ENCODE data around the gene RMRP.

Gene RMRP

DNA sequence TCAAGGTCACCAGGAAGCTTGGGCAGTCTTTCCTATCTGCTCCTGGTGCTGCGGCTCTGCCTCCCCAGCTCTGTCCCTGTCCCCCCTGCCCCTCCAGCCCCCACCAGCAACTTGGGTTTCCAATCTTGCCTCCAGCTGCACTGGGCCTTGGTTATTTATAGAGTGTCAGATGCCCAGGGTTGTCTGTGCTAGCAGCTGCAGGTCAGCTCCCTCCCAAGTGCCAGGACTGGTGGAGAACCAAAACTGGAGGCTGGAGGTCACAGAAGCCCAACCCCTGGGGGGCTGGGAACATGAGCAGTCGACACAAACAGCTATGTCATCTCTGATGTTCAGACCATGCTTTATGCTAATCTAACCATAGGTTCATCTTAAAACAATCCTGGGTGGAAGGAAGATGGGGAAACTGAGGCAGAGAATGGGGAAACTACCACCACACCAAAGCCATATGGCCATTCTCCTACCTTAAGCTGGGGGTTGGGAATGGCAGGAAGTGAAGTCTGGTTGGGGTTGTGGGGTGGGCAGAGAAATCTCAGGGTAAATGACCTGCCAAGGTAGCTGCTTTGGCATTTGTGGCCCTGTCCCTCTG, 30.2 kb upstream of the RMRP start:
- in situ Hi-C loops (cut with HindIII; ENCODE audit: low sequenced_read_pairs): no loop called here

DNA sequence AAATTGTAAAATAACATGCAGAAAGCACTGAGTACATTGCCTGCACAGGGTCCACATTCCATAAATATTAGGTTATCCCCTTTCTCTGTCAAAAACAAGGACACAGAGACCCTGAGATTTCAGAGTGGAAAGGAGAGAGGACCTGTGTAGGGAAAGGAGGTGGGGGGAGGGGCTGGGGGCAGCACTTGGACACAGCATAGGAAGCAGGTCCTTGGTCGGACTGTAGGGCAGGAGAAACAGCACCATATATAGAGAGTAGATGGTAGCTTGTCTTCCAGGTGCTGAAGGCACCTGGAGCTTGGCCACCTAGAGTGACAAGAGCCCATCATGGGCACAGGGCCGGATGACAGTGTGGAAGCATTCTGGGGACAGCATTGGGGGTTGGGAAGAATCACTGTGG, 29.5 kb upstream of the RMRP start:
- in situ Hi-C loops (cut with HindIII; ENCODE audit: low sequenced_read_pairs): no loop called here

DNA sequence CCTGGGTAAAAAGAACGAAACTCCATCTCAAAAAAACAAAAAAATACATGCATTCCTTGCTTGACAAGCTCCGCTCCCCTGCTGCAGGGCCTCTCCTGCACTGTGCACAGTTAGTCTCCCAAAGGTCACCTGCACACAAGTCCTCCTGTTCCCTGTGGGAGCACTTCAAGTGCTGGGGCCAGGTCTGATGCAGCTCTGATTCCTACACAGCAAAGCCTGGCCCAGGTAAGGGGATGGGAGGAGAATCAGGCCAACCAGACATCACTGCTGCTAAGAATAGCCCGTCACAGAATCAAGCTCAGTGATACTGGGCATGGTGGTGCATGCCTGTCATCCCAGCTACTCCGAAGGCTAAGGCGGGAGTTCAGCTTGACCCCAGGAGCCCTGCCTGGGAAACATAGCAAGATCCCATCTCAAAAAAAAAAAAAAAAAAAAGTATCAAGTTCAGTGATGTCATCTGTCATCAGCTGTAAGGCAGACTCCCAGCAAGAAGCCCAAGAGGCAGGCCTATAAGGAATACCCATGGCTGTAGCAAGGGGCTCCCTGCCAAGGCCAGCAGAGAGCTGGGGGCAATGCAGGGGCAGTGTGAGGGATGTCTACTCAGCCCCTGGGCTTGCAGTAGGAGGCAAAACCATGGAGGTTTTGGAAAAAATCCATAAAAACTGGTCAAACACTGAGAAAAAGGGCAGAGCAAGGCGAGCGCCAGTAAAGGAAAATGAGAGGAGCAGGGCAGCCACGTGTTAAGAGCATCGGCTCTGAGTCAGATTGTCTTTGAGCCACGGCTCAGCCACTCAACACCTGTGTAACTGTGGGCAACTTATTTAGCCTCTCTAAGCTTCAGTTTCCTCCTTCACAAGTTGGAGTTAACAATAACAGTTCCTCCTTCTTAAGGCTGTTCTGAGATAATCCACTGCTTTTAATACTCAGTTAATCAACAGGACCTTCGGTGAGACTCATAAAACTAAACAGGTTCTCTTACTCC, 28.7 kb upstream of the RMRP start:
- in situ Hi-C loops (cut with HindIII; ENCODE audit: low sequenced_read_pairs): no loop called here

DNA sequence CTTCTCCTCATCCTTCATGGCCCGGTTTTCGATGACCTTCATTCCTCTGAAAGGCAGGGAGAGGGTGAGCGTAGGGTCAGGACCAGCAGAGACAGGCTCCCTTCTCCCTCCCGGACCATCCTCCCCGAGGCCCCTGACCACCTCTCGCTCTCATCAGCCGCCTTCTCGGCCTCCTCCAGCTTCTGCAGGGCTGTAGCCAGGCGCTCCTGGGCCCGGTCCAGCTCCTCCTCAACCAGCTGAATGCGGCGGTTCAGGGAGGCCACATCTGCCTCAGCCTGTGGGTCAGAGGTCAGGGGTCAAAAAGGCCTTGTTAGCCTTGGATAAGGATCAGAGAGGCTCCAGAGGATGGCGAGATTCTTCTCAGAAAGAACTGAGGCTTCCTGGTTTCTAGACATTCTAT, 27.7 kb upstream of the RMRP start:
- in situ Hi-C loops (cut with HindIII; ENCODE audit: low sequenced_read_pairs): no loop called here

DNA sequence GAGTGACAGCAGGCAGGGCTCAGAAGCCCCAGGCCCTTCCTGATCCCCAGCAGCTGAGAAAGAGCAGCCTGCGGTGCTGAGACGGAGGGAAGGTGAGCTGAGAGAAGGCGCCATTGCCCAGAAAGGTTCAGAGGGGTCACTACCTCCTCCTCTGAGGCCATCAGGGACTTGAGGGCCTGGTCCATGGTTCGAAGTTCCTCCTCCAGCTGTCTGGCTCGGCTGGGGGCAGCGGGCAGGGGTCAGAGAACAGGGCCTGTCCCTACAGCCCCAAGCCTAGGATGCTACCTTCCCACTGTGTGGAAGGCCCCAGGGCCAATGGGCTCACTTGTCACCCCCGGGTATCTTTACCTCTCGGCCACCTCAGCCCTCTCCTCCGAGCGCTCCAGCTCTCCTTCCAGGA, 27.1 kb upstream of the RMRP start:
- in situ Hi-C loops (cut with HindIII; ENCODE audit: low sequenced_read_pairs): no loop called here

DNA sequence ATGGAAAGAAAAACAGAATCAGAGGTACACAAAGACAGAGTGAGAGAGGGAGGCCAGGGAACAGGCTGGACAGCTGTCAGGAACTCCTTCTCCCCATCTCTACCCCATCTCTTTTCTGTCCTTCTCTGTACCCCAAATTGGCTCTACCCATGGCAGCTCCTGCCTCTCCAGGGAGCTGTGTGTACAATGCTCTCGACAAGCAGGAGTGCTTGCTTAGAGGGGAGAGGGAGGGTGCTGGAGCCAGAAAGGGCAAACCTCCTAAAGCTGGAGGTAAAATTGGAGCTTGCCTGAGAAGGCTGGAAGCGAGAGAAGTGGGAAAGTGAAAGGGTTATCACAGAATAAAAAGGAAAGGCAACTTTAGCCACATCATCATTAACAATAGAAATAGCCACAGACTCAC, 25.5 kb upstream of the RMRP start:
- in situ Hi-C loops (cut with HindIII; ENCODE audit: low sequenced_read_pairs): no loop called here

DNA sequence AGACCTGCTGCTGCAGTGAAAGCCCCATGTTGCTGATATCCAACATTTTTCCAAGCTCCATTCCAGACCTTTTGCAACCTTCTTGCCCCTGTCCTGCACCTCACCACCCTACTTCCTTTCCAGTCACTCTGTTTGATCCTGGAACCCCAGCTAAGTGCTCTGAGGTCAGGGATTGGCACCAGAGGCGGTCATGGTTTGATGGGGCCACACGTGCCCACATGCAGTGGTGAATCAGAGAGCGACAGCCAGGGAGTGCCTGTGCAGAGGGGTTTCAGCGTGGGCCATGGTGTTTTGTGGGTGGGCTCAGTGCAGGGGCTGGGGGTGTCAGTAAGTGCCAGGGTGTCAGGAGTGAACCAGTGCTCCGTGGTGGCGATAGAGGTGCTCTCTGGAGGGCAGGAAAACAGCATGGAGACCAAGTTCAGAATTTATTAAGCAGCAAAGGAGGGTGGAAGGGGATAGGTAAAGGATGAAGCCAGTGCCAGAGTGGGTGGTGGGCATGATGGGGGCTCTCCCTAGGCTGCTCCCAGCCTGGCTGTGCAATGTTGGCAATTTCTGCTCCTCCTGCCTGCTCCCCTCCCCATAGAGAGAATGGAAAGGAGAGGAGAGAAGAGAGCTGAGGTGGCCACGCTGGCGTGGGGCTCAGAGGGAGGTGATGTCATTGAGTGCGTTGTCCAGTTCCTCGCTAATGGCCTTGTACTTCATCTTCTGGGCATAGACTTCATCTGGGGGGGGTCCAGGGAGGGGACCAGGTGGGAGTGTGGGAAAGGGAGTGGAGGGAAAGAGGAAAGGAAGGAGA, 24.9 kb upstream of the RMRP start:
- in situ Hi-C loops (cut with HindIII; ENCODE audit: low sequenced_read_pairs): no loop called here

DNA sequence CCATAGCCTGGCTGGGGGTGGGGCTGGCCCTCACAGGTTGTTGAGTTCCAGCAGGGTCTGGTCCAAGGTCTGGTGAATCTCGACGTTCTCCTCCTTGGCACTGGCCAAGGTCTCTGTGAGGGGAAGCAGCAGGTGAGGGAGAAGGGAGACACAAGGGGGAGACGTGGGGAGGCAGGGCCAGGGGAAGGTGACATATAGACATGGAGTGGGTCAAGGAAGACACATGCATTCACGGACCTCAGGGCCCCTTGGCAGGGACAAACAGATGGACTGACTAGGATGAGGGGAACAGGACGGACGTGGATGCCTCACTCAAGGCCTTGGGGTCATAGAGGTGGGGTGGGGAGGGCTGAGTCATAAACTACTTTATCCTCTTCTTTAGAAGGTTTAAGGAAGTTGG, 24.2 kb upstream of the RMRP start:
- in situ Hi-C loops (cut with HindIII; ENCODE audit: low sequenced_read_pairs): no loop called here

DNA sequence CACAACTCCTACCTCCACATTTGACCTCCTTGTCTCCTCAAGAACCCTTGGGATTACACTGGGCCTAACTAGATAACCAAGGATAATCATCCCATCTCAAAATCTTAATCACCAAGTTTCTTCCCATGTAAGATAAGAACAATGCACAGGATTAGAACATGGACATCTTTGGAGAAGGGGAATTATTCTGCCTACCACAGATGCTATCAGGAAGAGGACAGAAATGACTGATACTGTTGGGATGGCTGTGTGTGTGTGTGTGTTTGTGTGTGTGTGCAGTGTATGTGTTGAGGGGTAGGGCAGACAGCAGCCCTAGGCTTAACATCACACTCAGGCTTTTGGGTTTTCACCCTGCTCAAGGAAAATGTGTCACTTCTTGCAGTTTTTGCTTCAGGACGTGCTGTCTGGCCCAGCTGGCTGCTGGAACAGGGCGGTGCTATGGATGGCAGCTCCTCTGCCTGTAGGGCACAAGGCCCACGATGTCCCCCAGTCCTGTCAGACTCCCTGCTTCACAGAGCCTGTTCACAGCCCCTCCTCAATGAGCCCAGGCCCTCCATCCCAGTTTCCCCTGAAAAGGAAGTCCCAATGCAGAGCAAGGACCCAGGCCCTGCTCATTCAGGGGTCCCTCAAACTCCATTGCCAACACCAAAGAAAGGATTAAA, 23.7 kb upstream of the RMRP start:
- in situ Hi-C loops (cut with HindIII; ENCODE audit: low sequenced_read_pairs): no loop called here

DNA sequence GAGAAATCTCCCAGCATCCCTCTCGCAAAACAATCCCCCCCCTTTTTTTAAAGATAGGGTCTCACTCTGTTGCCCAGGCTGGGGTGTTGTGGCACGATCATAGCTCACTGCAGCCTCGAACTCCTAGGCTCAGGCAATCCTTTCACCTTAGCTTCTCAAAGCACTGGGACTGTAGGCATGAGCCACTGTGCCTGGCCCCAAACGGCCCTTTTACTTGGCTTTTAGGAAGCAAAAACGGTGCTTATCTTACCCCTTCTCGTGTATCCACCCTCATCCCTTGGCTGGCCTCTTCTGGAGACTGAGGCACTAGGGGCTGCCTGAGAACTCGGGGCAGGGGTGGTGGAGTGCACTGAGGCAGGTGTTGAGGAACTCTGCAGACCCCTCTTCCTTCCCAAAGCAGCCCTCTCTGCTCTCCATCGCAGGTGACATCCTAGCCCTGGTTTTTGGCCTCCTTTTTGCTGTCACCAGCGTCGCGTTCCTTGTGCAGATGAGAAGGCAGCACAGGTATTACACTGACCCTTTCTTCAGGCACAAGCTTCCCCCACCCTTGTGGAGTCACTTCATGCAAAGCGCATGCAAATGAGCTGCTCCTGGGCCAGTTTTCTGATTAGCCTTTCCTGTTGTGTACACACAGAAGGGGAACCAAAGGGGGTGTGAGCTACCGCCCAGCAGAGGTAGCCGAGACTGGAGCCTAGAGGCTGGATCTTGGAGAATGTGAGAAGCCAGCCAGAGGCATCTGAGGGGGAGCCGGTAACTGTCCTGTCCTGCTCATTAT, 22.7 kb upstream of the RMRP start:
- in situ Hi-C loops (cut with HindIII; ENCODE audit: low sequenced_read_pairs): no loop called here

DNA sequence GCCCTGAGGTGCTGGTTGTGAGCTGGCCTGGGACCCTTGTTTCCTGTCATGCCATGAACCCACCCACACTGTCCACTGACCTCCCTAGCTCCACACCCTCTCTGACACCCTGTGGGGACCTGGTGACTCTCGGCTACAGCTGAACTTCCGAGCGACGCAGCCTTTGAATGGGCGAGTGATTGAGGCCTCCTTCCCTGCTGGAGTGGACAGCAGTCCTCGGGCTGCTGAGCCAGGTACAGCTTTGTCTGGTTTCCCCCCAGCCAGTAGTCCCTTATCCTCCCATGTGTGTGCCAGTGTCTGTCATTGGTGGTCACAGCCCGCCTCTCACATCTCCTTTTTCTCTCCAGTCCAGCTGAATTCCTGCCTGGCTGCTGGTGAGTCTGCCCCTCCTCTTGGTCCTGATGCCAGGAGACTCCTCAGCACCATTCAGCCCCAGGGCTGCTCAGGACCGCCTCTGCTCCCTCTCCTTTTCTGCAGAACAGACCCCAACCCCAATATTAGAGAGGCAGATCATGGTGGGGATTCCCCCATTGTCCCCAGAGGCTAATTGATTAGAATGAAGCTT, 22.0 kb upstream of the RMRP start:
- in situ Hi-C loops (cut with HindIII; ENCODE audit: low sequenced_read_pairs): no loop called here

DNA sequence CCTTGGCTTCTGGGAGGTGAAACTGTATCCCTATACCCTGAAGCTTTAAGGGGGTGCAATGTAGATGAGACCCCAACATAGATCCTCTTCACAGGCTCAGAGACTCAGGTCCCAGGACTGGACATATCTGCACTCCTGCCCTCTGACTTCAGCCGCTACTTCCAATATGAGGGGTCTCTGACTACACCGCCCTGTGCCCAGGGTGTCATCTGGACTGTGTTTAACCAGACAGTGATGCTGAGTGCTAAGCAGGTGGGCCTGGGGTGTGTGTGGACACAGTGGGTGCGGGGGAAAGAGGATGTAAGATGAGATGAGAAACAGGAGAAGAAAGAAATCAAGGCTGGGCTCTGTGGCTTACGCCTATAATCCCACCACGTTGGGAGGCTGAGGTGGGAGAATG, 21.3 kb upstream of the RMRP start:
- in situ Hi-C loops (cut with HindIII; ENCODE audit: low sequenced_read_pairs): no loop called here

DNA sequence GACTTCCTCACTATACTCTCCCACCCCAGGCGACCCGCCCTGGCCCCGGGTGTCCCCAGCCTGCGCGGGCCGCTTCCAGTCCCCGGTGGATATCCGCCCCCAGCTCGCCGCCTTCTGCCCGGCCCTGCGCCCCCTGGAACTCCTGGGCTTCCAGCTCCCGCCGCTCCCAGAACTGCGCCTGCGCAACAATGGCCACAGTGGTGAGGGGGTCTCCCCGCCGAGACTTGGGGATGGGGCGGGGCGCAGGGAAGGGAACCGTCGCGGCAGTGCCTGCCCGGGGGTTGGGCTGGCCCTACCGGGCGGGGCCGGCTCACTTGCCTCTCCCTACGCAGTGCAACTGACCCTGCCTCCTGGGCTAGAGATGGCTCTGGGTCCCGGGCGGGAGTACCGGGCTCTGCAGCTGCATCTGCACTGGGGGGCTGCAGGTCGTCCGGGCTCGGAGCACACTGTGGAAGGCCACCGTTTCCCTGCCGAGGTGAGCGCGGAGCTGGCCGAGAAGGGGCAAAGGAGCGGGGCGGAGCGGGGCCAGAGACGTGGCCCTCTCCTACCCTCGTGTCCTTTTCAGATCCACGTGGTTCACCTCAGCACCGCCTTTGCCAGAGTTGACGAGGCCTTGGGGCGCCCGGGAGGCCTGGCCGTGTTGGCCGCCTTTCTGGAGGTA, 18.0 kb upstream of the RMRP start:
- in situ Hi-C loops (cut with HindIII; ENCODE audit: low sequenced_read_pairs): no loop called here

DNA sequence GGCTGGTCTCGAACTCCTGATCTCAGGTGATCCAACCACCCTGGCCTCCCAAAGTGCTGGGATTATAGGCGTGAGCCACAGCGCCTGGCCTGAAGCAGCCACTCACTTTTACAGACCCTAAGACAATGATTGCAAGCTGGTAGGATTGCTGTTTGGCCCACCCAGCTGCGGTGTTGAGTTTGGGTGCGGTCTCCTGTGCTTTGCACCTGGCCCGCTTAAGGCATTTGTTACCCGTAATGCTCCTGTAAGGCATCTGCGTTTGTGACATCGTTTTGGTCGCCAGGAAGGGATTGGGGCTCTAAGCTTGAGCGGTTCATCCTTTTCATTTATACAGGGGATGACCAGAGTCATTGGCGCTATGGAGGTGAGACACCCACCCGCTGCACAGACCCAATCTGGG, 17.4 kb upstream of the RMRP start:
- in situ Hi-C loops (cut with HindIII; ENCODE audit: low sequenced_read_pairs): no loop called here

DNA sequence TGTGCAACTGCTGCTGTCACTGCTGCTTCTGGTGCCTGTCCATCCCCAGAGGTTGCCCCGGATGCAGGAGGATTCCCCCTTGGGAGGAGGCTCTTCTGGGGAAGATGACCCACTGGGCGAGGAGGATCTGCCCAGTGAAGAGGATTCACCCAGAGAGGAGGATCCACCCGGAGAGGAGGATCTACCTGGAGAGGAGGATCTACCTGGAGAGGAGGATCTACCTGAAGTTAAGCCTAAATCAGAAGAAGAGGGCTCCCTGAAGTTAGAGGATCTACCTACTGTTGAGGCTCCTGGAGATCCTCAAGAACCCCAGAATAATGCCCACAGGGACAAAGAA, 16.2 kb upstream of the RMRP start:
- in situ Hi-C loops (cut with HindIII; ENCODE audit: low sequenced_read_pairs): no loop called here

DNA sequence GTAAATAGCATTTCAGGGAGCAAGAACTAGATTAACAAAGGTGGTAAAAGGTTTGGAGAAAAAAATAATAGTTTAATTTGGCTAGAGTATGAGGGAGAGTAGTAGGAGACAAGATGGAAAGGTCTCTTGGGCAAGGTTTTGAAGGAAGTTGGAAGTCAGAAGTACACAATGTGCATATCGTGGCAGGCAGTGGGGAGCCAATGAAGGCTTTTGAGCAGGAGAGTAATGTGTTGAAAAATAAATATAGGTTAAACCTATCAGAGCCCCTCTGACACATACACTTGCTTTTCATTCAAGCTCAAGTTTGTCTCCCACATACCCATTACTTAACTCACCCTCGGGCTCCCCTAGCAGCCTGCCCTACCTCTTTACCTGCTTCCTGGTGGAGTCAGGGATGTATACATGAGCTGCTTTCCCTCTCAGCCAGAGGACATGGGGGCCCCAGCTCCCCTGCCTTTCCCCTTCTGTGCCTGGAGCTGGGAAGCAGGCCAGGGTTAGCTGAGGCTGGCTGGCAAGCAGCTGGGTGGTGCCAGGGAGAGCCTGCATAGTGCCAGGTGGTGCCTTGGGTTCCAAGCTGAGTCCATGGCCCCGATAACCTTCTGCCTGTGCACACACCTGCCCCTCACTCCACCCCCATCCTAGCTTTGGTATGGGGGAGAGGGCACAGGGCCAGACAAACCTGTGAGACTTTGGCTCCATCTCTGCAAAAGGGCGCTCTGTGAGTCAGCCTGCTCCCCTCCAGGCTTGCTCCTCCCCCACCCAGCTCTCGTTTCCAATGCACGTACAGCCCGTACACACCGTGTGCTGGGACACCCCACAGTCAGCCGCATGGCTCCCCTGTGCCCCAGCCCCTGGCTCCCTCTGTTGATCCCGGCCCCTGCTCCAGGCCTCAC, 15.6 kb upstream of the RMRP start, which contains the start of gene CA9:
Gene CA9 (plus strand): TSS at position 797 of the 893 bp plus-strand sequence. CDS start 32 bp downstream, at position 829.
- in situ Hi-C loops (cut with HindIII; ENCODE audit: low sequenced_read_pairs): no loop called here

DNA sequence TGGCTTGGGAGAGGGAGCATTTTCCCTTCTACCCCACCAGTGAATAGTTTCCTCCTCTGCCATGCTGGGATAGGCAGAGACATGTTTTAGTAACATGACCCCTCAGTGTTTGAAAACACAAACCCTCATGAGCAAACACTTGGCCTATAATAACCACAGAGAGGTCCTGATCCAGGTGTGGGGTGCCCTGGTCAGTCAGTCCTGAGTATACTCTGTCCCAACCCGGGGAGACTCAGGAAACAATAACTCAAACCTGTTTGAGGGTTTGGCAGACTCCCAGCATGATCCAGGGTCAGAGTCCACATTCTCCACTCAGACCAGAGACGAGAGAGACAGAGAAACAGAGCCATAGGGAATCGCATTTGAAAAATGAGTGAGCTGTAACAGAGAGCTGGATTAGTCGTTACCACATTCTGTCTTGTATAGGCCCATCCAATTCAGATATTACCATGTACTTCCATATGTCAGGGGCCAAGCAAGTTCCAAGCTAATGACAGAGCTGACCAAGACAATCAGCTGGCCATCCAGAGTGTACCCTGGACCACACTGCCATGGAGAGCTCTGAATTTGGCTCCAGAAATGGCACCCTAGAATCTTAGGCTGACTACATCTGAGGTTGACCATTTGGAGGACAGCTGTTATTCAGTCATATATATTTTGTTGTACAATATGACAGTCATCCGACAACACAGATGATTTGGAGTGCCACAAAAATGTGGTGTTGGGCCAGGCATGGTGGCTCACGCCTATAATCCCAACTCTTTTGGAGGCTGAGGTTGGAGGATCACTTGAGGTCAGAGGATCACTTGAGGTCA, 11.7 kb upstream of the RMRP start:
- in situ Hi-C loops (cut with HindIII; ENCODE audit: low sequenced_read_pairs): no loop called here

DNA sequence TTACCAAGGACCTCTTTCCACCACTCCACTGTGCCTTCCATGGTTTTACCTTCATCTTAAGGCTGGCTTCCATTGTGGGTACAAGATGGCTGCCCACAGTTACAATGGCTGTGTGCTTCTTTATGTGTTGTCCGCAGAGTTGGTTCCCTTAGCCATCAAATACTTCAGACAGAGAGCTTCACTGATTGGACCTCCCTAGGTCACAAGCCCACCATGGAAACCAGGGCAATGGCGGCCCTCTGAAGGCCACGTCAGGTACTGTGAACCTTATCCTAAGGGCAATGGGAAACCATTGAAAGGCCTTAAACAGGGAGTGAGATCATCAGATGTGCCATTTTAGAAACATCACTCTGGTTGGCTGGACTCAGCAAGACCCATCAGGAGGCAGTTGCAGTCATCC, 10.1 kb upstream of the RMRP start:
- in situ Hi-C loops (cut with HindIII; ENCODE audit: low sequenced_read_pairs): no loop called here

Measured in DLD1 (cell line).